CD4-positive, alpha-beta T cell treated with Interleukin-21 for 1 hour (primary cell): ENCODE data around the gene CCT4.
A peak's percentile ranks its signal among the peaks of the same experiment; 100 is the strongest.
"Not testable (repeated sequence)": the region's sequence is repeated elsewhere in the genome, so short reads cannot be mapped to it uniquely, and the experiment has no call there.

Experiments
- DNase-seq: peaks from one replicate; pipeline ENCODE4 v3.0.0-alpha.2; 2020

Gene CCT4

DNA sequence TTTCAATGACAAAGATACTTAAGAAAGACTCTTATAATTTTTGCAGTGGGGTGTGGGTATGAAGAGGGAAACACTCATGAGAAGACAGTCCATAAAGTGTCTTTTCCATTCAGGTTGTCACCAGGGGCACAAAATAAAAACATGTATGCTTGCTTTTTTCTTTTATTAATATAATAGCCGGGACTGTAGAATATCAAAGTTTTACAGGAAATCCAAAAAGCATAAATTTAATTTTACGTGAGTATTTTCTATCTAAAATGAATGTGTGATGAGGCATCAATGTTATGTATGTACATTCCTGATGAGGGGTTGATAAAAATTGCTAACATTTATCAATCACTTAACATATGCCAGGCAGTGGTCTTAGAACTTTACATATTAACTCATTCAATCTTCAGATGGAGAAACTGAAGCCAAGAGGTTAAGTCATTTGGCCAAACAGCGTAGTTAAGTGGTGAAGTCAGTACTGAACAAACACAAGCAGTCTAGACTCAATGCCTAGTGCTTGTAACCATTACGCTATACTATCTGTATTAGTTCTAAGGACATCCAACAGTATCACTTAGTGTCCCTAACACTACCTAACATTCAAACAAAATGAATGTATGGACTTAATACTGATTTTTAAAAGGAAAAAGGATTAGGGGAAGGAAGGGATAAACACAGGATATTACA, 10.7 kb downstream of the CCT4 start:
- no peak for DNase-seq

DNA sequence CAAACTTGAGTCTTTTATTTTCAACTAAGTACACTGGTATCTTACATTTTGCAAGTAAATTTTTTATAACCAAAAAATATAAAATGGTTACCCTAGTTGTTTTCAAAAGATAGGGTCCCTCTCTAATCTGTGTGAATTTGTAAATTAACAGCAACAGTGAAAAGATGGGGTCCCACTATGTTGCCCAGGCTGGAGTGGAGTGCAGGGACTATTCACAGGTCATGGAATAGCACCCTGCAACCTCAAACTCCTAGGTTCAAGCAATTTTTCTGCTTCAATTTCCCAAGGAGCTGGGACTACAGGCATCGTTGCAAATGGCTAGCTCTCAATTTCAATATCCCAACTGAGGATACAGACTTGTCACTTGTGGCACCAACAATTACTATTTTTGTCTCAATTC, 12.1 kb downstream of the CCT4 start:
- DNase-seq: no peak

DNA sequence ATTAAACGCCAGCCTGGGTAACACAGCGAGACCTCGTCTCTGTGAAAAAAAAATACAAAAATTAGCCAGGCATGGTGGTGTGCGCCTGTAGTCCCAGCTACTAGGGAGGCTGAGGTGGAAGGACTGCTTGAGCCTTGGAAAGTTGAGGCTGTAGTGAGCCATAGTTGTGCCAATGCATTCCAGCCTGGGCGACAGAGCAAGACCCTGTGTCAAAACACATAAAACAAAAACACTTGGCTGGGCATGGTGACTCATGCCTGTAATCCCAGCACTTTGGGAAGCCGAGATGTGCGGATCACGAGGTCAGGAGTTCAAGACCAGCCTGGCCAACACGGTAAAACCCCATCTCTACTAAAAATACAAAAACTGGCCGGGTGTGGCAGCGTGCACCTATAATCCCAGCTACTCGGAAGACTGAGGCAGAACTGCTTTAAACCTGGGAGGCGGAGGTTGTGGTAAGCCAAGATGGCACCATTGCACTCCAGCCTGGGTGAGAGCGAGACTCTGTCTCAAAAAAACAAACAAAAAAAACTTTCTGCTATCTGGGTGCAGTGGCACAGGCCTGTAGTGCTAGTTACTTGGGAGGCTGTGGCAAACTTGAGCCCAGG, 21.9 kb downstream of the CCT4 start:
- DNase-seq: not testable (repeated sequence)

- DNase-seq: no peak
Observed at GRCh38 chr2:61862085-61862484, 26.4 kb downstream of the CCT4 start.

- peak; percentile 10 for DNase-seq
Observed at GRCh38 chr2:61857224-61857623, 31.2 kb downstream of the CCT4 start.

DNA sequence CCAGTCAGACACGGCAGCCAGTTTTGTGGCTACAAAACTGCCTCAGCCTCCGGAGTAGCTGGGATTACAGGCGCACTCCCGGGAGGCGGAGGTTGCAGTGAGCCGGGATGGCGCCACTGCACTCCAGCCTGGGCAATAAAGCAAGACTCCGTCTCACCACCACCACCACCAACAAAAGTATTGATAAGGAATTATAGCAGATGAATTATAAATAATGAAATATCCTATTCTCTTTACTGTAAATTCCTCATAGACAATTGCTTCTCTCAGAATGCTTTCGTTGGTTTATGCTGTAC, 33.2 kb downstream of the CCT4 start:
- no peak for DNase-seq

- DNase-seq: peak; percentile 96
Observed at GRCh38 chr2:61854564-61855317, 33.7 kb downstream of the CCT4 start.

GRCh38 chr2:61853847-61854563, 34.5 kb downstream of the CCT4 start, which contains the start of gene FAM161A:
FAM161A (minus strand) TSS chr2:61854060; CDS start chr2:61854041, 19 bp downstream.
- peak; percentile 81 for DNase-seq

DNA sequence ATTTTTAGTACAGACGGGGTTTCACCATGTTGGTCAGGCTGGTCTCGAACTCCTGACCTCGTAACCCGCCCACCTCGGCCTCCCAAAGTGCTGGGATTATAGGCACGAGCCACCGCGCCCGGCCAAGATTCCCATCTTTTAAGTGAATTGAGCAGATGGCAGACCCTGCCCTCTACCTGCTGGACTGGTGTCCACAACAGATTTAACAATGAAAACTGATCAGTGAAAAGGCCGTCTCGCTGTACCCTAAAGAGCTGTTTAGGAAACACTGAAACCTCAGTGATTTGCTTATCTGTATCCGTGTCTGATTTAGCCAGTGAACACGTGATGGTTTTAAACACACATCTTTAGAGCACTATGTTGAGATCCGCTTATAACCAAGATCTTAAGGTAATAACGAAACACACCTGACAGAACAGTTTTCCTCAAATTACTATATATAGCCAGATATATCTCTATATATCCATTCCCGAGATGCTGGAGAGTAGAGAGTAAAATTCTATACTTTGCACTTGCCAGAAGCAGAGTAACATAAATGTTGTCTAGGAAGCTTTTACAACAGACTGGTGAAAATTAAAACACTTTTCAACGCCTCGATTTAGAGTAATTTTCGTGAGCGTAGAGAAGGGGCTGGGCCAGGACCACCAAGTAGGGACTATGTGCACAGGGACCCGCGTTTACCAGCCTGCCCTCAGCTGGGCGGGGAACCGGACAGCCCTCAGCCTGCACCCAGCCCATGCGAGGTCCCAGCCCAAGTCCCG, 35.2 kb downstream of the CCT4 start:
- peak; percentile 12 for DNase-seq

DNA sequence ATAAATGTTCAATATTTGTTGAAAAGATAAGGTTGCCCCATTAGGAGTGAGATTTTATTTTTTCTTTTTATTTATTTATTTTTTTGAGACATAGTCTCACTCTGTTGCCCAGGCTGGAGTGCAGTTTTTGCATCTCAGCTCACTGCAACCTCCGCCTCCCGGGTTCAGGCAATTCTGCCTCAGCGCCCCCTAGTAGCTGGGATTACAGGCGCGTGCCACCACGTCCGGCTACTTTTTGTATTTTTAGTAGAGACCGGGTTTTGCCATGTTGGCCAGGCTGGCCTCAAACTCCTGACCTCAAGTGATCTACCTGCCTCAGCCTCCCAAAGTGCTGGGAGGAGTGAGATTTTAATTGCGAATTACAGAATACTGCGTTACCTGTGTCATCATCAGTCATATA, 37.2 kb downstream of the CCT4 start:
- DNase-seq: not testable (repeated sequence)

- no peak for DNase-seq
Observed at GRCh38 chr2:61845320-61845719, 43.1 kb downstream of the CCT4 start.

- DNase-seq: no peak
Observed at GRCh38 chr2:61841286-61841685, 47.2 kb downstream of the CCT4 start.

DNA sequence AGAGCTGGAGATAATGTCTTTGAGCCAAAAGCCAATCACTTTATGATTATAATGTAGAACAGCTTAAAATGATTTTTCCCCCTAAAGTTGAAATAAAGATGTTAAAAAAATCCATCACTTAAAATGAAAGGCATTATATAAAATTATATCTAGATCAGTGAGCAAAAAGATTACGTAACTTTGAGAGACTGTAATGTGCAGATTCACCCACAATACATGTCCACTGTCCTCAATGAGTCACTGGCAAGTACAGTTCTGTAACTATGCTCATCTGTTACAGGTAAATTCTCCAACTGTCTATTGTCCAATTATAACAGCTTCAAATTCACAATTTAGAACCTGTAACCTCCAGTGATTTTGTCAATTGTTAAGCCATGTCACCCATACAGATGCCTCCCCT, 53.6 kb downstream of the CCT4 start:
- DNase-seq: no peak

- DNase-seq: no peak
Observed at GRCh38 chr2:61833971-61834370, 54.5 kb downstream of the CCT4 start.

DNA sequence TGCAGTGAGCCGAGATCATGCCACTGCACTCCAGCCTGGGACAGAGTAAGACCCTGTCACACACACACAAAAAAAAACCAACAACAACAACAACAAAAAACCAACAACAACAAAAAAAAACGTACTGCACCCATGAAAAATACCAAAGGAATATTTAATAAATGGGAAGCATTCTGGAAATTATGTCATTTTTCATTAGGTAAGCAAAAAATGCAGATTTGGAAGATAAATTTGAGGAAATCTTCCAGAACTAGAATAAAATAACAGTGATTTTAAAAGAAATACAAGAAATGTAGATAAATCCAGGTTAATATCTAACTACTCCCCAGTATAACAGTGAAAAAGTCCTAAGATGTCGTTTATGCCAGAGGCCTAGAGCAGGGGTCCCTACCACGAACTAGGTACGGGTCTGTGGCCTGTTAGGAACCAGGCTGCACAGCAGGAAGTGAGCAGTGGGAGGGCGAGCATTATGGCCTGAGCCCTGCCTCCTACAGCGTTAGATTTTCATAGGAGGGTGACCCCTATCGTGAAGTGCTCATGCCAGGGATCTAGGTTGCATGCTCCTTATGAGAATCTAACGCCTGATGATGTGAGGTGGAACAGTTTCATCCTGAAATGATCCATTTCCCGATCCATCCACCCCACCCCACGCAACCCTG, 56.1 kb downstream of the CCT4 start:
- DNase-seq: no peak

DNA sequence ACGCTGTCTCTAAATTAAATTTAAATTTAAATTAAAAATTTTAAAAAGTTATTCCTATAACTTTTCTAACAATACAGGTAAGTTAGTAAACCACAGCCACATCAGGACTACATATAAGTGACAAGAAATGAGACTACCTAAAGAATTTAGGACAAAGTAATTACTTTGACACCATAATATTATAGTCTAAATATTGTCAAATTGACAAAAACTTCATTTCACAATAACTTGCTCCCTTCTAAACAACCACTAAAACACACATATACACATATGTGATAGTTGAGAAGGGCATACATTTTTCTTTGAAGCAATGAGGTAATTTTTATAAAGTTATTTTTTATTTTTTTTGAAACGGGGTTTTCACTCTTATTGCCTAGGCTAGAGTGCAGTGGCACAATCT, 66.2 kb downstream of the CCT4 start:
- DNase-seq: no peak
